K562 (cell line): ENCODE data around the gene ZDHHC8. TPM values are rescaled to one million over a fixed set of nuclear protein-coding genes. Genes with fewer than 3 reads are reported as not detected.
A peak's percentile ranks its signal among the peaks of the same experiment; 100 is the strongest.

Experiments
- BRD9 ChIP-seq: fragments of 450-650 bp; IDR thresholded peaks from 2 replicates; pipeline ENCODE4 v1.6.1; 2018; ENCODE audit warnings: low read depth; ENCODE audit not compliant: partially characterized antibody
- CTCFL ChIP-seq: IDR thresholded peaks from 2 replicates; pipeline ENCODE4 v1.6.1; 2011; ENCODE audit warnings: borderline replicate concordance, low read depth, mild to moderate bottlenecking, moderate library complexity, low read length; ENCODE audit not compliant: insufficient read depth, poor library complexity, severe bottlenecking
- ESRRA ChIP-seq: fragments of 450-650 bp; IDR thresholded peaks from 2 replicates; pipeline ENCODE4 v1.6.1; 2014; ENCODE audit warnings: low read depth, mild to moderate bottlenecking, moderate library complexity, borderline replicate concordance
- EZH2 ChIP-seq: IDR thresholded peaks from 2 replicates; pipeline ENCODE4 v1.6.1; 2012; ENCODE audit warnings: low read depth, mild to moderate bottlenecking, inconsistent platforms, low read length, borderline replicate concordance
- FOXK2 ChIP-seq, 2 experiments: fragments of 450-650 bp; IDR thresholded peaks in 1 of 2; conservative IDR thresholded peaks in 1 of 2; 2 replicates each; pipeline ENCODE4 v1.6.1; 2016; ENCODE audit warnings: low read depth in 2 of 2, mild to moderate bottlenecking in 1 of 2
- GABPA ChIP-seq: fragments of 200-800 bp; sonication (Bioruptor generic); conservative IDR thresholded peaks from 2 replicates; pipeline ENCODE4 v1.6.1; 2016; ENCODE audit warnings: low read depth, missing genetic modification characterization, missing compliant biosample characterization
- HMGN3 ChIP-seq: IDR thresholded peaks from 2 replicates; pipeline ENCODE4 v1.6.1; 2011; ENCODE audit warnings: borderline replicate concordance, low read depth, mild to moderate bottlenecking, mixed read lengths, low read length; ENCODE audit not compliant: insufficient read length; ENCODE audit errors: extremely low read depth
- MIER1 ChIP-seq: fragments of 450-650 bp; IDR thresholded peaks from 2 replicates; pipeline ENCODE4 v1.6.1; 2016; ENCODE audit warnings: antibody characterized with exemption, mild to moderate bottlenecking, low read depth
- OTX1 ChIP-seq: fragments of 450-650 bp; formaldehyde crosslinking; IDR thresholded peaks from 2 replicates; pipeline ENCODE4 v1.4.0; 2022; ENCODE audit warnings: mild to moderate bottlenecking
- PBX2 ChIP-seq, 2 experiments: IDR thresholded peaks in 1 of 2; conservative IDR thresholded peaks in 1 of 2; 2 replicates each; pipeline ENCODE4 v1.6.1; 2016; ENCODE audit warnings: low read depth in 2 of 2, mild to moderate bottlenecking in 1 of 2, missing compliant biosample characterization in 1 of 2, missing genetic modification characterization in 1 of 2, moderate library complexity in 1 of 2
- REST ChIP-seq, 2 experiments: fragments of 450-650 bp; formaldehyde crosslinking in 1 of 2; IDR thresholded peaks; 2 replicates each; pipeline versions ENCODE4 v1.4.0 to v1.6.1; 2014 to 2020; ENCODE audit warnings: mild to moderate bottlenecking in 2 of 2, borderline replicate concordance in 1 of 2, low read depth in 1 of 2
- ZNF133 ChIP-seq: fragments of 250-450 bp; sonication (Bioruptor Pico); IDR thresholded peaks from 2 replicates; pipeline ENCODE4 v1.4.0; 2020; ENCODE audit warnings: mild to moderate bottlenecking
- ZNF143 ChIP-seq: sonication (generic); formaldehyde crosslinking; IDR thresholded peaks from 2 replicates; pipeline ENCODE4 v1.9.0; 2022; ENCODE audit warnings: mild to moderate bottlenecking, missing genetic modification reagents
- polyA plus RNA-seq, 8 experiments: library from polyadenylated mRNA; depleted of rRNA in 4 of 8; stranded (reverse) in 5 of 8; unstranded in 3 of 8; fragments of >200 nt; fragmentation: Nextera tagmentation in 2 of 8; fragmentation: Illumina TruSeq in 1 of 8; extraction: Ambion mirVana in 2 of 8; extraction: Trizol in 1 of 8; gene quantifications; 2 replicates each; pipeline versions ENCODE4 v1.2.1 to v1.2.3, GENCODE V29; 2011 to 2014; ENCODE audit warnings: inconsistent platforms in 1 of 8, missing spikeins in 1 of 8
- total RNA-seq, 7 experiments: library from RNA; depleted of rRNA in 6 of 7; stranded (reverse); fragments of >200 nt in 6 of 7; fragmentation: Illumina TruSeq in 2 of 7; extraction: Trizol in 2 of 7; gene quantifications; 2 replicates each; pipeline versions ENCODE4 v1.2.1 to v1.2.3, GENCODE V29; 2011 to 2021; ENCODE audit warnings: low replicate concordance in 1 of 7

Gene ZDHHC8
- total and polyA plus RNA-seq, 9 of the 15 experiments (the other 6 are each of a cell fraction or from before 2014, with no cell fraction given), result 0.04 to 109 (median 16.4) TPM

GRCh38 chr22:20167643-20168322 is 36.2 kb downstream of the ZDHHC8 start (continued):
- TF ChIP-seq PBX2 (CRISPR knock-in tag; IDR thresholded peaks at IDR 0.05; ENCODE audit: low read depth) (peak; percentile 11; the same call in 1 of the 2 replicates), PBX2 (tag; conservative IDR thresholded peaks at IDR 0.05; ENCODE audit: low read depth) (no peak), ESRRA (peak; percentile 92), ZNF143 (CRISPR knock-in tag) (peak; percentile 43; the same call in 1 of the 2 replicates), GABPA (no peak), CTCFL (no peak), MIER1 (peak; percentile 88), ZNF133 (CRISPR knock-in tag) (no peak), REST (IDR thresholded peaks at IDR 0.05; ENCODE audit: borderline replicate concordance) (peak; percentile 95), REST (CRISPR knock-in tag; IDR thresholded peaks at IDR 0.05; ENCODE audit: low read depth) (peak; percentile 73; the same call in 1 of the 2 replicates), EZH2 (no peak), FOXK2 (conservative IDR thresholded peaks at IDR 0.05 in 1 of 2, IDR thresholded peaks at IDR 0.05 in 1 of 2; ENCODE audit: low read depth in 2 of 2) (no peak), BRD9 (no peak), OTX1 (no peak), HMGN3 (no peak)
